ENCODE data around the gene G2E3.

GRCh38 chr14:30559638-30560091, 707 bp downstream of the G2E3 start:
- no peak for TF ChIP-seq CTCF (IDR thresholded peaks at IDR 0.05)
- TF ChIP-seq POLR2A (IDR thresholded peaks at IDR 0.05): no peak
